ENCODE measurements around the gene MAD2L2.

The MAD2L2 gene

GRCh38 chr1:11705596-11705995 is 24.6 kb upstream of the MAD2L2 start:
- in situ Hi-C loops (cut with MboI; ENCODE audit: low sequenced_read_pairs), result no loop called here

GRCh38 chr1:11704691-11705475 is 23.9 kb upstream of the MAD2L2 start:
- in situ Hi-C loops (cut with MboI; ENCODE audit: low sequenced_read_pairs), result no loop called here

GRCh38 chr1:11704194-11704529 is 23.2 kb upstream of the MAD2L2 start:
- in situ Hi-C loops (cut with MboI; ENCODE audit: low sequenced_read_pairs), result no loop called here

- in situ Hi-C loops (cut with MboI; ENCODE audit: low sequenced_read_pairs), result no loop called here
Observed at GRCh38 chr1:11703357-11704193, 22.6 kb upstream of the MAD2L2 start.

- in situ Hi-C loops (cut with MboI; ENCODE audit: low sequenced_read_pairs), result no loop called here
Observed at GRCh38 chr1:11701981-11702803, 21.2 kb upstream of the MAD2L2 start.

GRCh38 chr1:11701551-11701961 is 20.6 kb upstream of the MAD2L2 start:
- in situ Hi-C loops (cut with MboI; ENCODE audit: low sequenced_read_pairs), result no loop called here

- in situ Hi-C loops (cut with MboI; ENCODE audit: low sequenced_read_pairs), result no loop called here
Observed at GRCh38 chr1:11700601-11701467, 19.9 kb upstream of the MAD2L2 start.

- in situ Hi-C loops (cut with MboI; ENCODE audit: low sequenced_read_pairs), result no loop called here
Observed at GRCh38 chr1:11697893-11698210, 16.9 kb upstream of the MAD2L2 start.

GRCh38 chr1:11697188-11697892 is 16.4 kb upstream of the MAD2L2 start:
- in situ Hi-C loops (cut with MboI; ENCODE audit: low sequenced_read_pairs), result no loop called here

GRCh38 chr1:11695861-11696260 is 14.9 kb upstream of the MAD2L2 start:
- in situ Hi-C loops (cut with MboI; ENCODE audit: low sequenced_read_pairs), result no loop called here

GRCh38 chr1:11693917-11694316 is 13.0 kb upstream of the MAD2L2 start:
- in situ Hi-C loops (cut with MboI; ENCODE audit: low sequenced_read_pairs), result no loop called here

GRCh38 chr1:11693024-11693590 is 12.2 kb upstream of the MAD2L2 start:
- in situ Hi-C loops (cut with MboI; ENCODE audit: low sequenced_read_pairs), result no loop called here

GRCh38 chr1:11691928-11692711 is 11.2 kb upstream of the MAD2L2 start:
- in situ Hi-C loops (cut with MboI; ENCODE audit: low sequenced_read_pairs), result no loop called here

- in situ Hi-C loops (cut with MboI; ENCODE audit: low sequenced_read_pairs), result no loop called here
Observed at GRCh38 chr1:11691302-11691914, 10.5 kb upstream of the MAD2L2 start, which contains the start of gene DRAXIN. TSS of gene DRAXIN (plus strand) at chr1:11691710. CDS start at chr1:11706259, 14,549 bp downstream.

GRCh38 chr1:11690397-11691301 is 9.7 kb upstream of the MAD2L2 start:
- in situ Hi-C loops (cut with MboI; ENCODE audit: low sequenced_read_pairs), result no loop called here

- in situ Hi-C loops (cut with MboI; ENCODE audit: low sequenced_read_pairs), result no loop called here
Observed at GRCh38 chr1:11688506-11688905, 7.6 kb upstream of the MAD2L2 start.

- in situ Hi-C loops (cut with MboI; ENCODE audit: low sequenced_read_pairs), result no loop called here
Observed at GRCh38 chr1:11685210-11685752, 4.3 kb upstream of the MAD2L2 start.
